ENCODE data around the gene VAV3.

VAV3 gene

GRCh38 chr1:107803579-107803978 is 161.4 kb downstream of the VAV3 start:
- no peak for DNase-seq (ENCODE audit: insufficient read length, low spot score)
- no peak for FAIRE-seq

- no peak for DNase-seq (ENCODE audit: insufficient read length, low spot score)
- no peak for FAIRE-seq
Measured at GRCh38 chr1:107802654-107803053, 162.3 kb downstream of the VAV3 start.

DNA sequence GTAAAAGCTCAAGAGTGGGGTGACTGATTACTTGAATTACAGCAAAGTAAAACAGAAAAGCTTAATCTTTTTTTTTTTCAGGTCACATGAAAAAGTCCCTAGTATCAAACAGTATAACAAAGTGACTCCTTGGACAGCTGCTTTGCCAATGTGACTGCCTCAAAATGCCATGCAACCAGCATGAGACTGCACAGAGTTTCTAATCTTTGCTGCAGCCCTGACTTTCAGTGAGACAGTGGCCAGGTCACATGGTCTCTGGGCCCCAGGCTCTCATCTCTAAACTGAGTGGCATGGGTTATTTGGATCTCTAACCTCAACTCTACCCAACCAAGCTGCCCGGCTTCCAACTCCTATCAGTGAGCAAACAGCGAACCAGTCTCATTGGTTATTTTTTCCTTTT is 169.0 kb downstream of the VAV3 start:
- FAIRE-seq (no peak), DNase-seq (ENCODE audit: insufficient read length, low spot score) (no peak)

GRCh38 chr1:107795441-107795840 is 169.5 kb downstream of the VAV3 start:
- no peak for FAIRE-seq
- DNase-seq (ENCODE audit: insufficient read length, low spot score) = no peak

DNA sequence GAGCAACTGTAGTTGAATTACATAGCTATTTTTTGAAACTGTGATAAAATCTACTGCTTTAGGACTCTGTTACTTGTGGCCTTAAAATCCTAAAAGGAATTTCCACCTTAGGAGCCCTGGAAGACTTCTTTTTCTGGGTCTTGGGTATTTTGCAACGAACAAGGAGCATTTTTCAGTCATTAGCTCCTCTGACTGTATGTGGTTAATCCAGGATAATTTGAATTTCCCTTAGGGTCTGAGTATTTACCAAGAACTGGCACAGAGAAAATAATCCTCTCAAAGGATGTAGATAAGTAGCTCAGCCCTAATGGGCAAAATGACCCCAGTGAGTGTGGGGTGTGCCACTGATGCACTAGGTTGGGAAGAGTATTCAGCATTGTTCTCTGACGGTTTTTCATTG is 170.4 kb downstream of the VAV3 start:
- DNase-seq (ENCODE audit: insufficient read length, low spot score) (no peak), FAIRE-seq (no peak)

DNA sequence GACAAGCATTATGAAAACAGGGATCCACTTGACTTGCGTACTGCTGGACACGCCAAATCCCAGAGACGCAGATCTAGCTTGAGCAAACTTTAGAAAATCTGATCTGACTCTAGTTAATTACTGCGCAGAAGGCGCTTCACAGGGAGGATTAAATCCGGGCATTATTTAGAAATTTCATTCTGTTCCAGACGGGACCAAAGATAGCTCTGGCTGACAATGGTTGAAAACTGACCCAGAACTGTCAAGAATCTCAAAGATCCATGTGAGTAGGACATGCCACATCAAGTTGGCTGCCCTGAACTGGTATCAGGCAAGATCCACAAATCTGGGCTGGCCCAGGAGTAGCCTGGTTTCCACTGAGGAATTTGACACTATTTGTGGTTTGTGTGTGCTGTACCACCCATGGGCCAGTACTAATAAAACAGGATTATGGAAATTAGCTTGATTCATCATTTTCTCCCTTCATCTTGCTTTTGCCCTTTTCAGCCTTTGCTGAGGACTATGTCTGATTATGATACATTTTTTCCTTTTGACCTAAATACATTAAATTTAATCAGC is 171.0 kb downstream of the VAV3 start:
- no peak for FAIRE-seq
- DNase-seq (ENCODE audit: insufficient read length, low spot score) = no peak

DNA sequence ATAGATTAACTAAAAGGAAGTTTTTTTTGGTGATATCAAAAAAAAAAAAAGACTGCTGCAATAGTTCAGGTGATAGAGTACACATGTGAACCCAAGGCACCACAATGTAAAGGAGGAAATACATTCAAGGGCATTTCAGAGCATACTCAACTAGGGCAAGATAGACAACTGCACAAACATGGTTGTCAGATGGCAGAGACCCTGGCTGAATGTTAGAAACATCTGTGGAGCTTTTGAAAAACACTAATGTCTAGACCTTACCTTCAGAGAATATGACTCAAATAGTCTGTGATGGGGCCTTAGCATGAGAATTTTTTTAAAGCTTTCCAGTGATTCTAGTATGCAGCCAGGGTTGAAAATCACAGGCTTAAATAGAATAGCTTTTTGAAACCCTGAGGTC is 173.6 kb downstream of the VAV3 start:
- no peak for FAIRE-seq
- DNase-seq (ENCODE audit: insufficient read length, low spot score) = no peak

GRCh38 chr1:107789817-107790524 is 175.0 kb downstream of the VAV3 start:
- FAIRE-seq = no peak

GRCh38 chr1:107788206-107789202 is 176.5 kb downstream of the VAV3 start:
- FAIRE-seq = no peak
- DNase-seq (ENCODE audit: insufficient read length, low spot score) = no peak

More at GRCh38 chr1:107789817-107790524, 175.0 kb downstream of the VAV3 start:
- DNase-seq (ENCODE audit: insufficient read length, low spot score) = no peak

- FAIRE-seq (no peak), DNase-seq (ENCODE audit: insufficient read length, low spot score) (no peak)
Measured at GRCh38 chr1:107787299-107787698, 177.7 kb downstream of the VAV3 start.

DNA sequence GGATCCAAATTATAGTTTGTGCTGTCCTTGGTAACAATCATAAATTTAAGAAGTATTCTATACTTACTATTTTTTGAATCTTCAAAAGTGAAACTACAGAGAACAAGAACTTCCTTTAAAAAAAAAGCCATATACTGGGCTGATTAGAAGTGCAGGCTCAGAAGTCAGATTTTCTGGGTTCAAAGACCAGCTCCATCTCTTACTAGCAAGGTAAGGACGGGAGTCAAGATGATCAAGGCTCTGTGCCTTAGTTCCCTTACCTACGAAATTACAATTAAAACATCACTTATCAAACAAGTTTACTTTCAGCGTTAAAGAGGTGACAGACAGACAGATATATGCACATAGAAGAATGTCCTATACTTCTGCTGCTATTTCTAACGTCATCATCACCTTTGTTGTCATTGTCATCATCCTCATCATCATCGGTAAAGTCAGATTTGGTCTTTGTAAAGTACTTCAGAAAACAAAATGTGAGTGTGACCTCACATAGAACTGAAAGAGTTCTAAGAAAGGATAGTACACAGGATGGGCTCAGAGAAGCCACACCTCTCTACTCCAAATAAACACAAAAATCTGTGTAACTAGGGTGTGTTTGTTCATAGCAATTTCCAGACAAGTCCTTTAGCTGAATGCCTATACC is 178.7 kb downstream of the VAV3 start:
- no peak for FAIRE-seq
- no peak for DNase-seq (ENCODE audit: insufficient read length, low spot score)

DNA sequence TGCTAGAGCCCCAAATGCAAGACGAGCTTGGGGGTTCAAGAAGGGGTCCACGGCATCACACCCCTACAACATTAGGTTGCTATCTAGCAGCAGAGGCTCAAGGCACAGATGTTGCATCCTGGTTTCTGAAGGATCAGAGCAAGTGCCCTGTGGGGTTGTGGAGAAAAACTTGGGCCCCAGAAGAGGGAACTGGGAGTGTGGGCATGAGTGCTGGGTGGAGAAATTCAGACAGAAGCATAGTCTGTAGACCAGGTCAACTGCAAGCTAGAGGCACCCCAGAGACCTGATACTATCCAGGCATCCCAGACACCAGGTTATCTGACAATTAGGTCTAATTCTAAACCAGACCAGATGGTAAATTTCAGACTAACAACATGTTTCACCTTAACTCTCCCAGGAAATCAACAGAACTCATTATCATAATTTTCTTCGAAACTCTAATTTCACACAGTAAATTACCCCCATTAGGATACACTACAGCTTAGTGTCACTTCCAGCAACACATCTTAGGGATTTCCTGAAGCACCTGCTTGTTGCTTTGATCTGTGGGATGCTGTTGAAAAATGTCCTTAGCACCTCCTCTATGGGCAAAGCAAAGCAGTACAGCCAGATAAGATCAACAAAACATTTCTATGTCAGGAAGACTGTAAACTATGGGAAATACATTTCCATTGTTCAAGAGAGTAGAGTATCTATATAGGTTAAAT is 179.3 kb downstream of the VAV3 start:
- no peak for DNase-seq (ENCODE audit: insufficient read length, low spot score)
- FAIRE-seq = no peak

DNA sequence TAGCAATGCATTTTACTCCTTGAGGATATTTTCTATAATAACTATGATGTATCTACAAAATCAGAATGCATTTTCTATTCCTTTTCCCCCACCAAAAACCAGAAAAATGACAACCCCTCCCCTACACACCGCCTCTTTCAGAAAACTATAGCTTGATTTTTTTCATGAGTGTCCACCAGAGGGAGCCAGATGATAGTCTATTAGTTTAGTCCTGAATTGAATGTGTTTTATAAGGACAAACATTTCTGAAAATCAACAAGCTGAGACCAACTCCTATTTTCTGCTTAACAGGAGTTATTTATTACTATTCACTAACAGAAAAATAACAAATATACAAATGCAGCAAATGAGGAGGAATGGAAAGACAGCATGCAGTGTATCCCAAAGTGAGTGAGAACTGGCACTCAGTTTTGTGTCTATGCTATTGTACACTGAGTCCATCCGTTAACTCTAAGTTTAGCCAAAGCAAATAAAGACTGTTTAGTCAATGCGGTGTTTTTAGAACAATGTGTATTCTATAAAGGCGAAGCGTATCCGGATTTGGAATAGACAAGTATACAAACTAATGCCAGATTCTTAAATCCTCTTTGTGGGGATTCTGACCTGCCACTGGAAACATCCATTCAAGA is 182.6 kb downstream of the VAV3 start:
- no peak for DNase-seq (ENCODE audit: insufficient read length, low spot score)
- peak; percentile 64 for FAIRE-seq

DNA sequence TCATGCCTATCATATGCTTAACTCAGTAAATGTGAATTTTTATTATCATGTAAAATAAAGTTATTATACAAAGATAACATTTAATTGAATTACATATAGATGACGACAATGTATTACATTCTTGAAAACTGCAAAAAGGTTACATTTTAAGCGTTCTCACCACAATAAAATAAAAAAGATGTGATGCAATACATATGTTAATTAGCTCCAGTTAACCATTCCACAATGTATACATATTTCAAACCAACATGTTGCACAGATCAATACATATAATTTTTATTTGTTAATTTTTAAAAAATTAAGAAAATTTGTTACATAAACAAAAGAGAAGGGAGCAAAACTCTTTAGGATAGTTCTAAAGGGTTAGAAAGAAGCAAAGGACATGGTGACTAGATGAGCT is 183.7 kb downstream of the VAV3 start:
- FAIRE-seq = no peak
- DNase-seq (ENCODE audit: insufficient read length, low spot score) = no peak

DNA sequence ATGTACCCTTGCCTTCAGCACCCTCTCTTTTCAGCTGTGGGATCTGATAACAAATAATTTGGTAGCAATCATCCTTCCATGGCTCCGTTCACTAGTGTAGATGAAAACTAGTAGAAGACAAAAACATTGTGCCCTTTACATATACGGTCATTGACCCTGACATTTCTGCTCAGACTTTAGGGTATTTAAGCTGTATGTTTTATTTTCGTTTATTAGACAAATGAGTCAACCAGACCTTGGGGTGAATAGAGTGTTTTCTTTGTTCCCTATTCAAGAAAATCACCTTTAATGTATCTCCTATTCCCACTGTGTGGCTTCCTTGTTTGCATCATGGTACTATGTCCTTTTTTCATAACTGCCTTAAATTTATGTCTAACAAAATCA is 187.3 kb downstream of the VAV3 start:
- FAIRE-seq (no peak), DNase-seq (ENCODE audit: insufficient read length, low spot score) (no peak)

- DNase-seq (ENCODE audit: insufficient read length, low spot score) (peak; percentile 13), FAIRE-seq (peak; percentile 82)
Measured at GRCh38 chr1:107776900-107777663, 187.9 kb downstream of the VAV3 start.

GRCh38 chr1:107771377-107771776 is 193.6 kb downstream of the VAV3 start:
- no peak for FAIRE-seq
- no peak for DNase-seq (ENCODE audit: insufficient read length, low spot score)

GRCh38 chr1:107767156-107767582 is 197.8 kb downstream of the VAV3 start:
- FAIRE-seq = no peak
- DNase-seq (ENCODE audit: insufficient read length, low spot score) = no peak

- no peak for DNase-seq (ENCODE audit: insufficient read length, low spot score)
- no peak for FAIRE-seq
Measured at GRCh38 chr1:107766533-107766932, 198.4 kb downstream of the VAV3 start.
